ENCODE results near the gene PALD1. TPM values are rescaled to one million over a fixed set of nuclear protein-coding genes. Genes with fewer than 3 reads are reported as not detected.

The PALD1 gene
- total RNA-seq, 1 experiment from 2014 or later = 1.3 TPM

DNA sequence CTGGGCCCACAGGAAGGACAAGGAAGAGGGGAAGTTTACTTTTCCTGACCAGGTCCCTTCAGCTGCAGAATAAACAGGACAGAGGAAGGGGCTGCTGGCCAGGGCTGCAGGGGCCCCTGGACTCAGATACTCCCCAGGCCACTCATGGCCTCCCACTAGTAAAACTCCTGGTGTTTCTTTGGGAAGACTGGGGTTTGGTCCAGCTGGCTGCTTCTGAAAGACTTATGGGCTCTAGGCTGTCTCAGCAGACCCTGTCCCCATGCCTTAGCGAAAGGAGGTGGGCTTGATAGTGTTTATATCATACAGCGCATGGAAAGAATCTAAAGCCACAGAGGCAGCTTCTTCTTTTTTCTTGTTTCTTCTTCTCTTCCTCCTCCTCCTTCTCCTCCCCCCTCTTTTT, 56.4 kb downstream of the PALD1 start:
- DNase-seq (ENCODE audit: low spot score) = no peak

DNA sequence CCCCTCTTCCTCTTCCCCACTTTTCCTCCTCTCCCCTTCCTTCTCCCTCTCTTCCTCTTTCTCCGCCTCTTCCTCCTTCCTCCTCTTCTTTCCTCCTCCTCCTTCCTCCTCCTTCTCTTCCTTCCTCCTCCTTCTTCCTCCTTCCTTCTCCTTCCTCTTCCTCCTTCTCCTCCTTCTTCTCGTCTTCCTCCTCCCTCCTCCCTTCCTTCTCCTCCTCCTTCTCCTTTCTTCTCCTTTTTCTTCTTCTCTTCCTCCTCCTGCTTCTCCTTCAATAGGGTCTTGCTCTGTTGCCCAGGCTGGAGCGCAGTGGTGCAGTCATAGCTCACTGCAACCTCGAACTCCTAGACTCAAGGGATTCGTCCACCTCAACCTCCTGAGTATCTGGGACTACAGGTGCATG, 56.9 kb downstream of the PALD1 start:
- DNase-seq (ENCODE audit: low spot score) = no peak

DNA sequence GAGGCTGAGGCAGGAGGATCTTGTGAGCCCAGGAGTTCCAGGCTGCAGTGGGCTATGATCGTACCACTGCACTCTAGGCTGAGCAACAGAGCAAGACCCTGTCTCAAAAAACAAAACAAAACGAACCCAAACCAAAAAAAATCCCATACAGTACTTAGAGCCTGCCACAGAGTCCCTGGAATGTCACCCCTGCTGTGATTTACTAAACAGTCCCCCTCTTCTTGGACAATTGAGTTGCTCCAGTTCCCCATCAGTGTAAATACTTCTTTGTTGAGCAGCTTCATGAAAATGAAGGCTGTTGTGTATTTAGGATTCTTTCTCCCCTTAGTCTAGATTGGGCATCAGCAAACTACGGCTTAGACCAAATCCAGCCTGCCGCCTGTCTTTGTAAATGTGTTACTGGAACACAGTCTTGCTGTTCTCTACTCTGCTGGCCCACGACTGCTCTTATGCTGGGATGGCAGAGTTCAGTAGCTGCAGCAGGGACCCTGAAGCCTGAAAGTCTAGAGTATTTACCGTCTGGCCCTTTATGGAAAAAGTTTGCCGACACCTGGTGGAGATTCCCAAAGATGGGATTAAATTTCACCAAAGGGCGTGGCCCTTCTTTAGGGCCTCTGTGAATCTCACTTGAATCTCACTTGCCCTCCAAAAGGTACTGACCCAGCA, 57.8 kb downstream of the PALD1 start:
- no peak for DNase-seq (ENCODE audit: low spot score)

DNA sequence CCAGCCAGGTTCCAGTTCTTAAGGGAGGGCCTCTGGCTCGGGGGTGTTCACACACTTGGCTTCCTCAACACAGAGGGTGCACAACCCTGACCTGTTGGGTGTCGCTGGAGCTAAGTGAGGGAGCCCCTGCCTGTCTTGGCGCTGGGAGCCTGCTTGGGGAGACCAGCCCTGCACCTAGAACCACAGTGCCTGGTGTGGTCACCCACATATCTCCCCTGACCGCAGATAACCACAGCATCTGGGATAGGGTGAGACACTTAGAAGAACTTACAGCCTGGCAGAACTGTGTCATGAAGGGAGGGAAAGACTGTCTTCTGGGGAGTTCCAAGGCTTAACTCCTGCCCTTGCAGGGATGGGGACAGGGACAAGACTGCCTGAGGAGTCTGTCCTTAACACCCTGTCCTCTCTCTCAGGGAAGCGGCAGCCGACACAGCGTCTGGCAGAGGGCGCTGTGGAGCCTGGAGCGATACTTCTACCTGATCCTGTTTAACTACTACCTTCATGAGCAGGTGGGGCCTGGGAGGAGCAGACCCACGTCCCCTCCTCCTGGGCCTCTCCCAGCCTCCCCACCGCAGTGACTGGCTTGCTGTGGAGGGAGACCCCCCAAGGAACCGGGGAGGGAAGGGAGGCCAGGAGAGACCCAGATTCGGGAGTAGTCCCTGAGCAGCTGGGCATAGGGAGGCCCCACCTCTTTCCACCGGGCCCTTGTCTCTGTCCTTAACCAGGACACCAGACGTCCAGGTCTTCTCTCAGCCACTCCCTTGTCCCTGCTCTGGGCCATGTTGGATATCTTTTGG, 59.0 kb downstream of the PALD1 start:
- no peak for DNase-seq (ENCODE audit: low spot score)

DNA sequence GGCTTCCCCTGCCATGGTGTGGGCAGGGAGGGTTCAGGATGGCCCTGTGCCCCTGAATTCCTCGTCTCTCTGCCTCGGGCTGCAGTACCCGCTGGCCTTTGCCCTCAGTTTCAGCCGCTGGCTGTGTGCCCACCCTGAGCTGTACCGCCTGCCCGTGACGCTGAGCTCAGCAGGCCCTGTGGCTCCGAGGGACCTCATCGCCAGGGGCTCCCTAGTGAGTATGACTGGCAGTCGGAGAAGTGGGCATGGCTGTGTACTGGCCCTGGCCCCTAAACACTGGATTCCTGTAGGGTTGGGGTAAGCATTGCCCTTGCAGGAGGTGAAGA, 59.6 kb downstream of the PALD1 start:
- DNase-seq (ENCODE audit: low spot score) = no peak

DNA sequence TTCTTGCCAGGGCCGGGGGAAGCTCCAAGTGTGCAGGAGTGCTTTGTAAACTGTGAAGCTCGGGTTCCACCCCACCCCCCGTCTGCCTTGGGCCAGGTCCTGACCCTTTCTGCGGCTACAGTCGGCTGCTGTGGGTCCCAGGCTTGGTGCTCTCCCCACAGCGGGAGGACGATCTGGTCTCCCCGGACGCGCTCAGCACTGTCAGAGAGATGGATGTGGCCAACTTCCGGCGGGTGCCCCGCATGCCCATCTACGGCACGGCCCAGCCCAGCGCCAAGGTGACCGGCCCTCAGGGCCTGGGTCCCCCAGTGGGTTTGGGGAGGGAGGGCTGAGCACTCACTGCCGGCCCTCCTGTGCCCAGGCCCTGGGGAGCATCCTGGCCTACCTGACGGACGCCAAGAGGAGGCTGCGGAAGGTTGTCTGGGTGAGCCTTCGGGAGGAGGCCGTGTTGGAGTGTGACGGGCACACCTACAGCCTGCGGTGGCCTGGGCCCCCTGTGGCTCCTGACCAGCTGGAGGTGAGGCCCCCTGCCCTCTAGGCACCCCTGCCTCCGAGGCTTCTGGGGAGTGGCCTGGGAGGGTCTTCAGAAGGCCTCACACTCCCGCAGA, 60.3 kb downstream of the PALD1 start:
- no peak for DNase-seq (ENCODE audit: low spot score)

DNA sequence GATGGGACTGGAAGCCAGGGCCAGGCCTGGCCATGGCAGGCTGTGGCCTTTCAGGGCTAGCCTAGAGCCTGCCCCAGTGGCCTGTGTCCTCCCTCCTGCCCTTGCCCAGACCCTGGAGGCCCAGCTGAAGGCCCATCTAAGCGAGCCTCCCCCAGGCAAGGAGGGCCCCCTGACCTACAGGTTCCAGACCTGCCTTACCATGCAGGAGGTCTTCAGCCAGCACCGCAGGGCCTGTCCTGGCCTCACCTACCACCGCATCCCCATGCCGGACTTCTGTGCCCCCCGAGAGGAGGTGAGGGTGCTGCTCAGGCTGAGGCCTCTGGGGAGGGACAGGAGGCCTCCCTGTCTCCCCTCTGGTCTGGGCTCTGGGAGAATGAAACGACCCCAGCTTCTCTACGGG, 60.9 kb downstream of the PALD1 start:
- DNase-seq (ENCODE audit: low spot score) = no peak

DNA sequence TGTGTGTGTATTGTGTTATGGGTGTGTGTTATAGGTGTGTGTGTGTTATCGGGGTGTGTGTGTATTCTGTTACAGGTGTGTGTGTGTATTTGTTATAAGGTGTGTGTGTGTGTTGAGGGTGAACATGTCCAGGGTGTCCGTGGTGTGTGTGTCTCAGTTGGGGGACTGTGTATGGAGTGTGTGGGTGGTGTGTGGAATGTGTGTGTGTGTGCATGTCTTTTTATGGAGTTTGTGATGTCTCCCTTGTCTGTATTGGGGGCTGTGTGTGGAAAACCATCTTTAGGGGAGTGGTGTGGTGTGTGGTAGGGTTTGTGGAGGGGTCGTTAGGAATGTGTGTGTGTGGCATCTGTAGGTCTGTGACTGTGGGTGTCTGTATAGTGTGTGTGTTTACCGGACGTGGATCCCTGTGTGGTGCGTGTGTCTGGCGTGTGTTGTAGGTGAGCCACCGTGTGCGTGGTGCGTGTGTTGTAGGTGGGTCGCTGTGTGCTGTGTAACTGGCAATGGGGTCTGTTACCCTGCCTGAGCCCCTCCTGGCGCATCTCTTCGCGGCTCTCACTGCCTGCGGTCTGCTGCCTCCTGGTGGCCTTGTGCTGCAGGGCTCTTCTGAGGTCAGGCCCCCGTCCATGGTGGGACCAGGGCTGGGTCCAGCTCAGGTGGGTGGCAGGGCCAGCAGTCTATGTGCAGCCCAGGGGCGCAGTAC, 61.7 kb downstream of the PALD1 start:
- no peak for DNase-seq (ENCODE audit: low spot score)

DNA sequence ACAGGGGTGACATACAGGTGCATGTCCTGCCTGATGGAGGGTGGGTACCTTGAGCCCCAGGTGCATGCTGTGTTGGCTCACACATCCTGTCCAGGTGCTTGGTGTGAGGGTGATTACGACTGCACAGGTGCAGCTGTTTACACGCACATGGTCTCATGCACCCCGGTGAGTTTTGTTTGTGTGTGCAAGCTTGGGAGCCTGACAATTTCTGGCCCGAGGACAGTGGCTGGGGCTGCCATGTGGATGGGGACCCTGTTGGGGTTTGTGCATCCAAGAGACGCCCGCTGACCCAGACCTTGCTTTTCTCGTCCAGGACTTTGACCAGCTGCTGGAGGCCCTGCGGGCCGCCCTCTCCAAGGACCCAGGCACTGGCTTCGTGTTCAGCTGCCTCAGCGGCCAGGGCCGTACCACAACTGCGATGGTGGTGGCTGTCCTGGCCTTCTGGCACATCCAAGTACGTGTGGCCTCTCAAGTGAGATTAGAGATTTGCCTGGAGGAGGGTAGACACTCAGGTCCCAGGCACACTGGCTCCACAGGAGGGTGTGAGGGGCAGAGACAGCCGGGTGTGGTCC, 62.3 kb downstream of the PALD1 start:
- no peak for DNase-seq (ENCODE audit: low spot score)

DNA sequence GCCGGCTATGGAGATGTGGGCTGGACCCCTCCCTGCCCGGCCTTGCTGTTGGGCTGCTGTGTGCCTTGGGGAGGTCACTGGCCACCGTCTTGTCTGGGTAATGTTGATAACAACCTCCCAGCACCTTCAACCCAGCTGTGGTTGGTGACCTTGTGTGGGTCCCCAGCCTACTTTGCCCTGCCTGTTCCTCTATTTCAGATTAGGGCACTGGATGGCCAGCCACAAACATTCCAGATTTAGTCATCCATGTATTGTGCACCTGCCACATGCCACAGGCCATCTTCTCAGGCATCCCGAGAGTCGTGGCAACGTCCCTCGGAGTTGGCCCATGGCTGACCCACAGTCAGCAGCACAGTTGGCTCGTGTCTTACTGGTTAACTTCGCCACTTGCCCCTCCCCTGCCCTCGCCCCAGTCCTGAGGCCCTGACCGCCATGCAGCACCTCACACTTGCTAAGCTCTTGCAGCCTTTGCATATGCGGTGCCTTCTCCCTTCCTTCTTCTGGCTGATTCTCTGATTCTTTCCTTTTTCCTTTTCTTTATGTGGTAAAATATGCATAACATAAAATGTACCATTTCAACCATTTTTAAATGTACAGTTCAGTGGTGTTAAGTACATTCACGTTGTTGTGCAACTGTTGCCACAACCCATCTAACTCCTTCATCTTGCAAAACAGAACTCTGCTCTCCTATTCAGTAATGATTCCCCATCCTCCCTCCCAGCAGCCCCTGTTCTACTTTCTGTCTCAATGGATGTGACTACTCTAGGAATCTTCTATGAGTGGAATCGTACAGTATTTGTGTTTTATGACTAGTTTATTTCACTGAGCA, 63.4 kb downstream of the PALD1 start:
- DNase-seq (ENCODE audit: low spot score) = no peak

DNA sequence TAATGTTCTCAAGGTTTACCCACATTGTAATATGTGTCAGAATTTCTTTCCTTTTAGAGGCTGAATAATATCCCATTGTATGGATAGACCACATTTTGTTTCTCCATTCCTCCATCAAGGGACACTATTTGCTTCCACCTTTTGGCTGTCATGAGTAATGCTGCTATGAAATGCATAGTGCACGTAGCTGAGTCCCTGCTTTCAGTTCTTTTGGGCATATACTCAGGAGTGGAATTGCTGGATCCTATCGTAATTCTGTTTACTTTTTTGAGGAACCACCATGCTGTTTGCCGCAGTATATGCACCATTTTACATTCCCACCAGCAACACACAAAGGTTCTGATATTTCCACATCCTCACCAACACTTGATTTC, 64.0 kb downstream of the PALD1 start:
- DNase-seq (ENCODE audit: low spot score) = no peak

DNA sequence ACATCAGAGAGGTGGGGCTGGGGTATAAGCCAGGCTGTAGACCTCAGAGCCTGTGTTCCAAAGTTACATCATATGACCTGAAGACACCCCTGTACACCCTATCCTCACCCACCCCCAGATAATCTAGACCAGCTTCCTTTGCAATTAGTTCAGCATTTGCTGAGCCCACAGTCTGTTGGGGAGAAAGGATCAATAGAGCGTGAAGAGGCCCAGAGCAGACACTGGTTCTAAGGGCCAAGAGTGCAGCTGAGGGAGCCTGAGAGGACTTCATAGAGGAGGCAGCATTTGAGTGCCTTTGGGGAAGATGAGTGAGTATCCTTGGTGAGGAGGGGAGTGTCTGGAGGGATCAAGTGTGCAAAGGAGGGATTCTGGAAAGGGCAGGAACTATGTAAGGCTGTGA, 65.3 kb downstream of the PALD1 start:
- no peak for DNase-seq (ENCODE audit: low spot score)

DNA sequence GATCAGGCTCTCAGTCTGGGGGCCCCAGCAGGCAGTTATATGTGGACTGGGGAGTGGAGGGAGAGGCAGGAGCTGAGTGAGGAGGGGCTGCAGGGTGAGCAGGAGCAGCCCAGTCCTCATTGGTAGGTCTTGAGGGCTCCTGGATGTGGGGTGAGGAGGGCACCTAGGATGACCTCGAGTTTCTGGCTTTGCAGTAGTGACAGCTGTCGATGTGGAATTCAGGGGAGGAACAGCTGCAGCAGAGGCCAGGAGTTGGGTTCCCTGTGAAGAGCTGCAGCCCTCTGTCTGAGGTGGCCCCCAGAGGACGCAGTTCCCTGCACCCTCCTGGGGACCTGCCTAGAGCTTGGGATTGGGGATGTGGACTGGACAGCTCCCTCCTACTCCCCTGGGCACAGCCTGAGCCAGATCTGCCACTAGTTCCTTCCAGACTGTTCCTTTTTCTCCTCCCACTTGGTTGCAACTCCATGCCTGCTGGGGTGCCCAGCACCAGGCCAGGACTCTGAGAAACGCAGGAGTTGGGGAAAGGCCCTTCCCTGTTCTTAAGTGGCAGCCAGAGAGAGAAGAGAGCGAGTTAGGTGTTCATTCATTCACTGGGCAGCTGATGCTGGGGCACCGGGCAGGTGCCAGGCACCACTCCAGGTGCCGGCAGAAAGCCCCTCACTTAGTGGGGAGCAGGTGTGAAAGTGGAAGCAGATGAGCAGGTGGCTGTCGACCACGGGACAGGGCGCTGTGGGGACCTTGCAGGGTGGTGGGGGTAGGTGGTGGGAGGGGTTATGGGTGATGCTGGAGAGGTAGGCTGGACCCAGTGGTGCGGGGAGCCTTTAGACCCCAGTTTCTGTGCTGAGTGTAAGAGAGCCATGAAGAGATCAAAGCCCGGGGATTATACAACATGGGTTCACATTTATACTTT, 66.1 kb downstream of the PALD1 start:
- no peak for DNase-seq (ENCODE audit: low spot score)

DNA sequence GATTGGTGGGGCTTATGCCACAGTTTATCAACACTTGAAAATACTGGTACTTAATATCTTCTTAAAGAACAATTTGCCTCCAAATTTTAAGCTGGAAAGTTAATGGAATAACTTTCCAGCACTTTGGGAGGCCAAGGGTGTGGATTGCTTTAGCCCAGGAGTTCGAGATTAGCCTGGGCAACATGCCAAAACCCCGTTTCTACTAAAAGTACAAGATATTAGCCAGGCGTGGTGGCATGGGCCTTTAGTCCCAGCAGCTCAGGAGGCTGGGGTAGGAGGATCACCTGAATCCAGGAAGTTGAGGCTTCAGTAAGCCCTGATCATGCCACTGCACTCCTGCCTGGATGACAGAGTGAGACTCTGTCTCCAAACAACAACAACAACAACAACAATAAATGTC, 68.0 kb downstream of the PALD1 start:
- DNase-seq (ENCODE audit: low spot score) = no peak

DNA sequence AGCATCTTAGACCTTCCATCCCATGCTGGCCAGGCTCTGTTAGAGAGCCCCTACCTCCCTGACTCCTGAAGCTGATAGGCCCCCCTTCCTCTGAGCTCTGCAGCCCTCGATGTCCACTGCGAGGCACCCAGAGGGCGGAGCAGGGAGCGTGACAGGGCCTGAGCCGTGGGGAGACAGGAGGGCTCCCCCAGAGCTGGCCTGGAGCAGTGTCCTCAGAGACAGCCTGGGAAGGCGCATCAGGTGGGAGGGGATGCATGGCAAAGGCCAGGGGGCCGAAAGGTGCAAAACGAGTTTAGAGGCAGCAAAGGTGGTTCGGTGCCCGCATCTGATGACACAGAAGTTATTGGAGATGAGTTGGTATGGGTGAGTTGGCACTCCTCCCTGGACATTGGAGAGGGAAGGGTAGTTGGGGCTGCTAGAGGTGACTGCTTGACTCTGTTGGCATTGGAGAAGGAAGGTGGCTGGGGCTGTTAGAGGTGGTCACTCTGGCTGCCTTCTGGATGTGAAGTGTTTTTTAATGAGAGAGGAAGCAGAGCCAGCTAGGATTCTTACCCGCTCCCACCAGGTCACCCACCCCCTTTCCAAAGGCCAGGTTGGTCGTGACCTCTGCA, 70.9 kb downstream of the PALD1 start:
- no peak for DNase-seq (ENCODE audit: low spot score)

DNA sequence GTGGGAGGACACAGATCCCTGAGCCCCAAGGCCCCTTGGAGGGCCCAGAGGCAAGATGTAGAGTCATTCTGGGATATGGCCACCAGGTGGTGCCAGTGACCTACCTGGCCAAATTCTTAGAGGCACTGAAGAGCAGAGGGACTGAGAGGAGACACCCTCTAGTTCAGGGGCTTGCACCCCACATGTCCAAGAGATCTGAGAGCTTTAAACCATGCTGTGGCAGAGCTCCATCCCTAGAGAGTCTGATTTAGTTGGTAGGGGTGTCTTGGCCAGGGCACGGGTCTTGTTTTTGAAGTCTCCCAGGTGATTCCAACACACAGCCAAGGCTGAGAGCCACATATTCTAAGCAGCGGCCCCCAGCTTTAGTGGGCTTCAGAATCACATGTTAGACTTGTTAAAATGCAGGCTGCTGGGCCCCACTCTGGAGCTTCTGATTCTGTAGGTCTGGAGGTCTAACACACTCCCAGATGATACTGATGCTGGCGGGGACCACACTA, 71.4 kb downstream of the PALD1 start:
- DNase-seq (ENCODE audit: low spot score) = peak; percentile 41

DNA sequence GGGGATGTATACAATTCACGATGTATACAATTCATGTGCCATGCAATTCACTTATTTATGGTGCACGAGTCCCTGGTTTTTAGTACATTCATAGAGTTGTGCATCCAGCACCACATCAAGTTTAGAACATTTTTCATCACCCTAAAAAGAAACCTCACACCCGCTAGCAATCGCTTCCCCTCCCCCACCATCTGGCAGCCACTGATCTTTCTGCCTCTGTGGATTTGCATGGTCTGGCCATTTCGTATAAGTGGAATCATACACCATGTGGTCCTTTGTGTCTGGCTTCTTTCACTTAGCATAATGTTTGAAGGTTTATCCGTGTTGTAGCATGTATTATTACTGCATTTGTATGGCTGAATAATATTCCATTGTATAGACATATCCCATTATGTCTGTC, 71.9 kb downstream of the PALD1 start:
- DNase-seq (ENCODE audit: low spot score) = no peak

DNA sequence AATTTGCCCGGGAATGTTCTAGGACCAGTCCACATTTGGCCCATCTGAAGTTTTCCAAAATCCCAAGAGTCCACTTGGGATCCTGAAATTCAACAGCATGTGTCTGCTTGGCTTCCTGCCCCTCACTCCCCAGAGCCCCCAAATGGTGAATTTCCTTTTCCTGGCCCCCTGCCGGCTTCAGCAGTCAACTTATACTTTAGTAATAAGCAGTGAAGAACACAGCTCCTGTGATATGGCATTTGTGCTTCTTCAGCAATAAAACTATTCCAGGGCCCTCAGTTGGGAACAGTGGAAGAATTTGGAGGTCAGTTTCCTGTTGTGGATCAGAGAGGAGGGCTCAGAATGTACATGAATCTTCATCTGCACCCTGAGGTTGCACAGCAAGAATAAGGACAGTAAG, 72.9 kb downstream of the PALD1 start:
- DNase-seq (ENCODE audit: low spot score) = no peak

DNA sequence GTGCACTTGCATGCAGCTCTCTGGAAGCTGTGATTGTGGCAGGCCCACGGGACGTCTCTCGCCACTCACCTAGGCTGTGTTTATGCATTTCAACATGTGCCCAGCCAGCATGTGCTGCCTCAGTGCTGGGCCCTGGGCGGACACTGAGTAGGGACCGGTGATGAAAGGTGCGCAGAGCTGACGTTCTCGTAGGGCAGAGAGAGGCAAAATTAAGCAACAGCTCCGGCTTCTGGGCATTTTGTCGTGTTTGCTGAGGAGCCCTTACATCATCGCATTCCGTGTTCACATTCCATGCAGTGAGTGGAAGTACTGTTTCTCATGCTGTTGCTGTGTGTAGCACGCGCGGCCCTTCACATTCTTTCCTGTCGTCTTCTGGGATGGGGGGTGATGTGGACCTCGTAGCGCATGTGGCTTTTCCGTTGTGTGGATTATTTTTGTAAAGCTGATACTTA, 73.4 kb downstream of the PALD1 start:
- DNase-seq (ENCODE audit: low spot score) = no peak

DNA sequence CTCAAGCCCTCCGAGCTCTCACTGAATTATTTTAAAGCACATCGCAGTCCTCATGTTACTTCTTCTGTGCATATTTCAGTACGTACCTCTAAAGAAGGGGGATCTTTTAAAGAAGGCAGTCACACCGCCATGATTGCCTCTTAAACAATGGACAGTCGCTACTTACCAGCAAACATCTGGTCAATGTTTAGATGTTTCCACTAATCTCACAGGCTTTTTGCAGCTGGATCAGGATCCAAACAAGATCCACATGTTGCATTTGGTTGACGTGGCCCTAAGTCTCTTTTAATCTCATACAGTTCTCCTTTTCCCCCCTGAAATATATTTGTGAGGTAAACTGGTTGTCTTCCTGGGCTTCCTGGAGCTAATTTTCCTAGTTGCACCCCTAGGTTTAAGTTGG, 74.0 kb downstream of the PALD1 start:
- DNase-seq (ENCODE audit: low spot score) = no peak
